Uterus (tissue), 4 donors: ENCODE data around the gene IGSF5. TPM values are rescaled to one million over a fixed set of nuclear protein-coding genes. Genes with fewer than 3 reads are reported as not detected.

ENCODE experiments used
- DNase-seq, 2 donors: peaks; one replicate each; pipeline ENCODE4 v3.0.0-alpha.2; 2019 to 2020
- H3K27ac ChIP-seq, 2 donors: fragments of 200-600 bp; sonication (generic); 1 replicate in 1 of 2; 2 replicates in 1 of 2; pipeline ENCODE4 v1.5.1; 2016 to 2018
- H3K27me3 ChIP-seq, 2 donors: fragments of 200-600 bp; sonication (generic); one replicate each; pipeline ENCODE4 v1.5.1; 2018 to 2019; ENCODE audit warnings: control low read depth in 1 of 2
- H3K36me3 ChIP-seq, 2 donors: fragments of 200-600 bp; sonication (generic); one replicate each; pipeline ENCODE4 v1.5.1; 2019; ENCODE audit warnings: control low read depth in 1 of 2
- H3K4me1 ChIP-seq, 2 donors: fragments of 200-600 bp; sonication (generic); one replicate each; pipeline ENCODE4 v1.5.1; 2018 to 2019; ENCODE audit warnings: control low read depth in 1 of 2
- H3K4me3 ChIP-seq, 2 donors: fragments of 200-600 bp; sonication (generic); 1 replicate in 1 of 2; 2 replicates in 1 of 2; pipeline ENCODE4 v1.5.1; 2018 to 2019; ENCODE audit warnings: mild to moderate bottlenecking in 1 of 2
- H3K9me3 ChIP-seq, 2 donors: fragments of 200-600 bp; sonication (generic); one replicate each; pipeline ENCODE4 v1.5.1; 2019; ENCODE audit warnings: control low read depth in 1 of 2
- CTCF ChIP-seq, 4 experiments: fragments of 200-600 bp in 2 of 4; fragments of 450-650 bp in 2 of 4; sonication (generic) in 2 of 4; IDR thresholded peaks; one replicate each; pipeline ENCODE4 v1.5.1; 2016 to 2019; ENCODE audit warnings: antibody characterized with exemption in 4 of 4, mild to moderate bottlenecking in 2 of 4, moderate library complexity in 1 of 4
- POLR2A ChIP-seq, 2 donors: fragments of 450-650 bp; IDR thresholded peaks; one replicate each; pipeline ENCODE4 v1.6.1; 2016; ENCODE audit warnings: antibody characterized with exemption in 2 of 2, mild to moderate bottlenecking in 1 of 2, moderate library complexity in 1 of 2
- intact Hi-C: fragments of 100-400 bp; cut with DNase I; formaldehyde crosslinking; loops from one replicate; pipeline ENCODE4 v1.15.1; 2023; ENCODE audit warnings: low total_unique reads
- total RNA-seq, 4 donors: library from RNA; depleted of rRNA in 3 of 4; stranded (reverse); fragments of >200 nt in 3 of 4; gene quantifications; one replicate each; pipeline versions ENCODE4 v1.1.0 to v1.2.4, GENCODE V29; 2014 to 2023
- donor health status: DM: yes; HTN: yes; CAD: no.

IGSF5 gene
- total RNA-seq, 4 donors from 2014 or later: 0.27 to 1.0 TPM; not detected in 2

- intact Hi-C loops: no loop called here
- TF ChIP-seq POLR2A (IDR thresholded peaks at IDR 0.05) (no peak), CTCF (IDR thresholded peaks at IDR 0.05) (no peak)
- H3K4me1 ChIP-seq: no peaks in the 10 kb centered on the region
- no peak overlapping the region for H3K27ac ChIP-seq
- H3K27me3 ChIP-seq: no peaks in the 10 kb centered on the region
- H3K4me3 ChIP-seq: no peak overlapping the region
- no peaks in the 10 kb centered on the region for H3K9me3 ChIP-seq
- H3K36me3 ChIP-seq: no peaks in the 10 kb centered on the region
- DNase-seq: no peak
These were observed 68.0 kb downstream of the IGSF5 start for GRCh38 chr21:39812983-39813382.

DNA sequence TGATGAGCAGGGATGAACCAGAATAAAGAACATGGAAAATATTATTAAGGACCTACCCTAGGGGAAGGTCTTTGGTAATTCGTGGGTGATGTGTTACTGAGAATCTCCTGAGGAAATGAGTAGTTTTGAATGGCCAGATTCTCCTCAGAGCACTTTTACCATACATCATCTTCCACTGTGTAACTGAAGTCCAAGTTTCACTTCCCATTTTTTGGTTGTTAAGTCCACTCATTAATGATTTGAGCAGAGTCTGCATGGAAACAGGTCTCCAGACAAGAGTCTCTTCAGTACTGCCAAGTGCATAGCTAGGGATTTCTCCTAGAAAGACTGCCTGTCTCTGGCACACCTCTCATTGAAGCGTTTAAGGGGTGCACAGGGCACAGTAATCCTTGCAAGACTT lies 73.6 kb downstream of the IGSF5 start:
- Histone ChIP-seq H3K36me3 (no peaks in the 10 kb centered on the region), H3K4me1 (no peaks in the 10 kb centered on the region), H3K9me3 (no peaks in the 10 kb centered on the region), H3K27me3 (no peaks in the 10 kb centered on the region), H3K4me3 (no peak overlapping the region), H3K27ac (no peak overlapping the region)
- no peak for DNase-seq
- TF ChIP-seq CTCF (IDR thresholded peaks at IDR 0.05) (no peak), POLR2A (IDR thresholded peaks at IDR 0.05) (no peak)
- intact Hi-C loops: no loop called here

DNA sequence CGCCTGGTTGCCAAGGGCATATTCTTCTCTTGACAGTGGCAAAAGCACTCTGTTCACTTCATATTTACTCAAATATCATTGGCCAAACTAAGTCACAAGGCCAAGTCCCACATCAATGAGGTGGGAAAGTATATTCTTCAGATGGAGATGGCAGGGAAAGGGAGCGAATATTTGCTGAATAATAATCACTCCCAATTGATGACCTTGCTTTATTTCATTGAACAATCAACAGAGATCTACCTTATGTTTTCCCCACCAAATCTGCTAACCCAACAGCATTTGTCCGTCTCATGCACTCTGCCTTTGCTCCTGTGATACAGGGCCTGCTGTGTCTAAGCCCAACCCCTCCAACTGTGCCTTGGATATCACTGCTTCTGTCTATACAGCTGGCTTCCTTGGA lies 77.1 kb downstream of the IGSF5 start:
- no peaks in the 10 kb centered on the region for H3K9me3 ChIP-seq
- no peak overlapping the region for H3K27ac ChIP-seq
- H3K27me3 ChIP-seq: no peaks in the 10 kb centered on the region
- no peaks in the 10 kb centered on the region for H3K4me1 ChIP-seq
- DNase-seq: no peak
- H3K36me3 ChIP-seq: no peaks in the 10 kb centered on the region
- no peak overlapping the region for H3K4me3 ChIP-seq
- TF ChIP-seq CTCF (IDR thresholded peaks at IDR 0.05) (no peak), POLR2A (IDR thresholded peaks at IDR 0.05) (no peak)
- intact Hi-C loops: no loop called here

GRCh38 chr21:39825250-39825649 lies 80.3 kb downstream of the IGSF5 start:
- H3K9me3 ChIP-seq: no peaks in the 10 kb centered on the region
- no peak overlapping the region for H3K4me3 ChIP-seq
- no peaks in the 10 kb centered on the region for H3K4me1 ChIP-seq
- intact Hi-C loops: no loop called here
- H3K36me3 ChIP-seq: no peaks in the 10 kb centered on the region
- H3K27me3 ChIP-seq: no peaks in the 10 kb centered on the region
- TF ChIP-seq CTCF (IDR thresholded peaks at IDR 0.05) (no peak), POLR2A (IDR thresholded peaks at IDR 0.05) (no peak)
- no peak overlapping the region for H3K27ac ChIP-seq
- DNase-seq: no peak

DNA sequence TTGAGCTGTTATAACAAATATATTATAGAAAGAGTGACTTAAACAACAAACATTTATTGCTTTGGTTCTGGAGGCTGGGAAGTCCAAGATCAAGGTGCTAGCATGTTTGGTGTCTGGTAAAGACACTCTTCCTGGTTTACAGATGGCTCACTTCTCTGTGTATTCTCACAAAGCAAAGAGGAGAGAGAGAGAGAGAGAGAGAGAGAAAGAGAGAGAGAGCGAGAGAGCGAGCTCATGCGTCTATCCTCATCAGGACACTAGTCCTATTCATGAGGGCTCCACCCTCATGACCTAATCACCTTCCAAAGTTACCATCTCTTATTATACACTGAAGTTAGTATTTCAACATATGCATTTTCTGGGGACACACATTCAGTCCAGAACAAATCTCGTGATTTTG lies 89.6 kb downstream of the IGSF5 start:
- H3K9me3 ChIP-seq: no peaks in the 10 kb centered on the region
- TF ChIP-seq POLR2A (IDR thresholded peaks at IDR 0.05): no peak
- no peak for TF ChIP-seq CTCF (IDR thresholded peaks at IDR 0.05)
- no peaks in the 10 kb centered on the region for H3K36me3 ChIP-seq
- H3K27ac ChIP-seq: no peak overlapping the region
- H3K4me1 ChIP-seq: no peaks in the 10 kb centered on the region
- no peak for DNase-seq
- no peak overlapping the region for H3K4me3 ChIP-seq
- intact Hi-C loops: no loop called here
- no peaks in the 10 kb centered on the region for H3K27me3 ChIP-seq
